Measurements from ENCODE around the gene DGKI. TPM values are rescaled to one million over a fixed set of nuclear protein-coding genes. Genes with fewer than 3 reads are reported as not detected.

DGKI gene
- total RNA-seq, 2 experiments from 2014 or later: 0.46 TPM; not detected in 1

- Histone ChIP-seq H3K4me1 (ENCODE audit: insufficient read depth, low read length, poor library complexity, severe bottlenecking) (no peaks in the 10 kb centered on the region), H3K4me2 (ENCODE audit: low read length) (no peak overlapping the region), H3K9me3 (ENCODE audit: low read length) (no peaks in the 10 kb centered on the region), H3K4me3 (ENCODE audit: low read depth, low read length, poor library complexity, severe bottlenecking) (no peak overlapping the region), H3K27ac (ENCODE audit: low read depth, low read length, poor library complexity, severe bottlenecking) (no peak overlapping the region), H3K36me3 (ENCODE audit: insufficient read depth, low read length) (no peaks in the 10 kb centered on the region), H4K20me1 (ENCODE audit: insufficient read depth, low read length) (no peaks in the 10 kb centered on the region), H3K79me2 (ENCODE audit: insufficient read depth, low read depth, low read length) (no peaks in the 10 kb centered on the region), H3K9me2 (ENCODE audit: insufficient read depth, low read length) (no peaks in the 10 kb centered on the region), H2AFZ (ENCODE audit: low read length) (no peak overlapping the region)
- no peak for DNase-seq (ENCODE audit: low spot score)
- POLR2A ChIA-PET: interaction anchor here (0.7 kb wide), 1 partner anchor 1413 kb away, joined by 3 read pairs; no protein-coding TSS in a partner anchor
- CTCF ChIA-PET (ENCODE audit: unreplicated experiment): no interaction called here
- intact Hi-C loops (cut with micrococcal nuclease; ENCODE audit: unreplicated experiment): no loop called here
- no TSS peak for BruUV-seq (replicated peaks)
- no peak for TF ChIP-seq EZH2phosphoT487 (IDR thresholded peaks at IDR 0.05; ENCODE audit: borderline replicate concordance, low read depth, low read length)
- no peak for TF ChIP-seq CTCF (conservative IDR thresholded peaks at IDR 0.05; ENCODE audit: low read length)
These were observed 57.4 kb downstream of the DGKI start for GRCh38 chr7:137789215-137789882.

GRCh38 chr7:137787301-137787976, 59.3 kb downstream of the DGKI start:
- no peak overlapping the region for H3K4me2 ChIP-seq (ENCODE audit: low read length)
- BruUV-seq (replicated peaks): no TSS peak
- no peaks in the 10 kb centered on the region for H4K20me1 ChIP-seq (ENCODE audit: insufficient read depth, low read length)
- H2AFZ ChIP-seq (ENCODE audit: low read length): no peak overlapping the region
- ChIA-PET CTCF (ENCODE audit: unreplicated experiment) (no interaction called here), POLR2A (no interaction called here)
- no peaks in the 10 kb centered on the region for H3K9me2 ChIP-seq (ENCODE audit: insufficient read depth, low read length)
- H3K4me3 ChIP-seq (ENCODE audit: low read depth, low read length, poor library complexity, severe bottlenecking): no peak overlapping the region
- no peak for TF ChIP-seq CTCF (conservative IDR thresholded peaks at IDR 0.05; ENCODE audit: low read length)
- no peaks in the 10 kb centered on the region for H3K9me3 ChIP-seq (ENCODE audit: low read length)
- no peaks in the 10 kb centered on the region for H3K36me3 ChIP-seq (ENCODE audit: insufficient read depth, low read length)
- no peaks in the 10 kb centered on the region for H3K4me1 ChIP-seq (ENCODE audit: insufficient read depth, low read length, poor library complexity, severe bottlenecking)
- H3K79me2 ChIP-seq (ENCODE audit: insufficient read depth, low read depth, low read length): no peaks in the 10 kb centered on the region
- H3K27ac ChIP-seq (ENCODE audit: low read depth, low read length, poor library complexity, severe bottlenecking): no peak overlapping the region
- intact Hi-C loops (cut with micrococcal nuclease; ENCODE audit: unreplicated experiment): no loop called here
- no peak for DNase-seq (ENCODE audit: low spot score)

GRCh38 chr7:137778511-137778910, 68.3 kb downstream of the DGKI start:
- no peaks in the 10 kb centered on the region for H3K36me3 ChIP-seq (ENCODE audit: insufficient read depth, low read length)
- DNase-seq (ENCODE audit: low spot score): no peak
- no peak overlapping the region for H3K4me2 ChIP-seq (ENCODE audit: low read length)
- intact Hi-C loops (cut with micrococcal nuclease; ENCODE audit: unreplicated experiment): no loop called here
- no peak for TF ChIP-seq EZH2phosphoT487 (IDR thresholded peaks at IDR 0.05; ENCODE audit: borderline replicate concordance, low read depth, low read length)
- no peak for TF ChIP-seq CTCF (conservative IDR thresholded peaks at IDR 0.05; ENCODE audit: low read length)
- no peaks in the 10 kb centered on the region for H3K4me1 ChIP-seq (ENCODE audit: insufficient read depth, low read length, poor library complexity, severe bottlenecking)
- H3K9me2 ChIP-seq (ENCODE audit: insufficient read depth, low read length): no peaks in the 10 kb centered on the region
- no peaks in the 10 kb centered on the region for H4K20me1 ChIP-seq (ENCODE audit: insufficient read depth, low read length)
- H3K9me3 ChIP-seq (ENCODE audit: low read length): no peaks in the 10 kb centered on the region
- no peak overlapping the region for H3K27ac ChIP-seq (ENCODE audit: low read depth, low read length, poor library complexity, severe bottlenecking)
- no peak overlapping the region for H3K4me3 ChIP-seq (ENCODE audit: low read depth, low read length, poor library complexity, severe bottlenecking)
- no peak overlapping the region for H2AFZ ChIP-seq (ENCODE audit: low read length)
- no TSS peak for BruUV-seq (replicated peaks)
- H3K79me2 ChIP-seq (ENCODE audit: insufficient read depth, low read depth, low read length): no peaks in the 10 kb centered on the region
- ChIA-PET CTCF (ENCODE audit: unreplicated experiment) (no interaction called here), POLR2A (interaction anchor here (0.6 kb wide), 1 partner anchor 506 kb away, joined by 3 read pairs; no protein-coding TSS in a partner anchor)
